Spinal cord (tissue), 10 donors: ENCODE data around the gene TRAPPC5. TPM values are rescaled to one million over a fixed set of nuclear protein-coding genes. Genes with fewer than 3 reads are reported as not detected.

Source experiments
- DNase-seq, 6 donors: peaks; one replicate each; pipeline versions ENCODE4 v3.0.0 to v3.0.0-alpha.2; 2013 to 2015; ENCODE audit warnings: low spot score in 6 of 6, low read depth in 4 of 6
- H3K27ac ChIP-seq: one replicate; pipeline ENCODE4 v1.5.1; 2013; ENCODE audit warnings: low read depth, low read length, control low read depth
- H3K27me3 ChIP-seq: one replicate; pipeline ENCODE4 v1.6.1; 2013; ENCODE audit warnings: low read length; ENCODE audit not compliant: control insufficient read depth, insufficient read depth
- H3K36me3 ChIP-seq: one replicate; pipeline ENCODE4 v1.6.1; 2013; ENCODE audit warnings: low read length; ENCODE audit not compliant: control insufficient read depth, insufficient read depth
- H3K4me1 ChIP-seq: one replicate; pipeline ENCODE4 v1.6.1; 2013; ENCODE audit warnings: low read length; ENCODE audit not compliant: control insufficient read depth, insufficient read depth
- H3K4me3 ChIP-seq: one replicate; pipeline ENCODE4 v1.5.1; 2013; ENCODE audit warnings: low read depth, low read length, control low read depth
- H3K9me3 ChIP-seq: one replicate; pipeline ENCODE4 v1.6.1; 2013; ENCODE audit warnings: low read length; ENCODE audit not compliant: control insufficient read depth, insufficient read depth
- WGBS: methylation state at CpG from one replicate; pipeline ENCODE4 v1.1.5; 2013; ENCODE audit warnings: missing lambda C conversion rate; ENCODE audit not compliant: insufficient coverage; 5-methylcytosine and 5-hydroxymethylcytosine counted together
- polyA plus RNA-seq, 2 donors: library from polyadenylated mRNA; unstranded; fragments of 120-200 nt; gene quantifications; one replicate each; pipeline ENCODE4 v1.2.1, GENCODE V29; 2013; ENCODE audit not compliant: insufficient read length in 2 of 2
- total RNA-seq, 2 donors: library from RNA; depleted of rRNA in 1 of 2; stranded (reverse); fragments of 120-200 nt in 1 of 2; fragments of >200 nt in 1 of 2; gene quantifications; one replicate each; pipeline versions ENCODE4 v1.2.3 to v1.2.4, GENCODE V29; 2013 to 2014
- donor health status: healthy.

Gene TRAPPC5
- total and polyA plus RNA-seq, 4 donors, result 24.5 to 165 (median 97.1) TPM

- no peak for DNase-seq
- peaks cover under 1% of the 10 kb centered on the region for H3K27me3 ChIP-seq
- H3K27ac ChIP-seq, result no peak overlapping the region
- no peaks in the 10 kb centered on the region for H3K4me1 ChIP-seq
- H3K4me3 ChIP-seq, result no peak overlapping the region
- 53% methylated on average over 19 of the region's 20 CpGs for WGBS
- H3K36me3 ChIP-seq, result peaks cover 8% of the 10 kb centered on the region
- H3K9me3 ChIP-seq, result no peaks in the 10 kb centered on the region
Observed at GRCh38 chr19:7645656-7646425, 34.8 kb upstream of the TRAPPC5 start.

GRCh38 chr19:7646426-7646700 is 34.3 kb upstream of the TRAPPC5 start:
- Histone ChIP-seq H3K4me3 (no peak overlapping the region), H3K27ac (no peak overlapping the region), H3K9me3 (no peaks in the 10 kb centered on the region), H3K27me3 (peaks cover 4% of the 10 kb centered on the region), H3K36me3 (peaks cover 8% of the 10 kb centered on the region), H3K4me1 (no peaks in the 10 kb centered on the region)
- 83% methylated on average over 8 of the region's 8 CpGs for WGBS
- DNase-seq, result no peak

- Histone ChIP-seq H3K27me3 (peaks cover 5% of the 10 kb centered on the region), H3K9me3 (no peaks in the 10 kb centered on the region), H3K27ac (no peak overlapping the region), H3K4me3 (no peak overlapping the region), H3K36me3 (peaks cover 8% of the 10 kb centered on the region), H3K4me1 (peaks cover under 1% of the 10 kb centered on the region)
- 93% methylated on average over 26 of the region's 26 CpGs for WGBS
- DNase-seq, result no peak
Observed at GRCh38 chr19:7647156-7647555, 33.5 kb upstream of the TRAPPC5 start.

GRCh38 chr19:7648265-7649014 is 32.2 kb upstream of the TRAPPC5 start:
- Histone ChIP-seq H3K27ac (no peak overlapping the region), H3K4me1 (peaks cover 5% of the 10 kb centered on the region), H3K9me3 (no peaks in the 10 kb centered on the region), H3K36me3 (peaks cover 5% of the 10 kb centered on the region), H3K27me3 (peaks cover 5% of the 10 kb centered on the region), H3K4me3 (no peak overlapping the region)
- WGBS, result 87% methylated on average over 14 of the region's 15 CpGs
- no peak for DNase-seq

GRCh38 chr19:7650148-7650547 is 30.5 kb upstream of the TRAPPC5 start:
- Histone ChIP-seq H3K36me3 (peaks cover 5% of the 10 kb centered on the region), H3K27me3 (peaks cover 5% of the 10 kb centered on the region), H3K4me1 (peaks cover 5% of the 10 kb centered on the region), H3K27ac (no peak overlapping the region), H3K4me3 (no peak overlapping the region), H3K9me3 (no peaks in the 10 kb centered on the region)
- 44% methylated on average over 2 of the region's 2 CpGs for WGBS
- no peak for DNase-seq

- H3K27ac ChIP-seq, result no peak overlapping the region
- WGBS, result 2% methylated on average over 24 of the region's 28 CpGs
- no peaks in the 10 kb centered on the region for H3K9me3 ChIP-seq
- H3K36me3 ChIP-seq, result peaks cover 2% of the 10 kb centered on the region
- no peak overlapping the region for H3K4me3 ChIP-seq
- peak; percentile 28 to 90 (median 66) for DNase-seq
- peaks cover 5% of the 10 kb centered on the region for H3K27me3 ChIP-seq
- H3K4me1 ChIP-seq, result peaks cover 5% of the 10 kb centered on the region
Observed at GRCh38 chr19:7652061-7652641, 28.5 kb upstream of the TRAPPC5 start.

- Histone ChIP-seq H3K9me3 (no peaks in the 10 kb centered on the region), H3K4me3 (no peak overlapping the region), H3K36me3 (no peaks in the 10 kb centered on the region), H3K4me1 (peaks cover 8% of the 10 kb centered on the region), H3K27me3 (peaks cover 5% of the 10 kb centered on the region), H3K27ac (no peak overlapping the region)
- WGBS, result 73% methylated on average over 3 of the region's 8 CpGs
- no peak for DNase-seq
Observed at GRCh38 chr19:7654401-7654800, 26.2 kb upstream of the TRAPPC5 start.

- H3K27me3 ChIP-seq, result peaks cover 5% of the 10 kb centered on the region
- H3K4me3 ChIP-seq, result no peak overlapping the region
- peaks cover 8% of the 10 kb centered on the region for H3K4me1 ChIP-seq
- no peak for DNase-seq
- no peaks in the 10 kb centered on the region for H3K36me3 ChIP-seq
- H3K9me3 ChIP-seq, result no peaks in the 10 kb centered on the region
- H3K27ac ChIP-seq, result no peak overlapping the region
- 67% methylated on average over 8 of the region's 8 CpGs for WGBS
Observed at GRCh38 chr19:7655581-7655980, 25.1 kb upstream of the TRAPPC5 start.

- WGBS, result 59% methylated on average over 8 of the region's 14 CpGs
Observed at GRCh38 chr19:7657131-7657751, 23.4 kb upstream of the TRAPPC5 start.

More at GRCh38 chr19:7657131-7657751, 23.4 kb upstream of the TRAPPC5 start:
- no peaks in the 10 kb centered on the region for H3K27me3 ChIP-seq
- H3K4me1 ChIP-seq, result peaks cover 6% of the 10 kb centered on the region
- no peak for DNase-seq
- no peaks in the 10 kb centered on the region for H3K36me3 ChIP-seq
- H3K27ac ChIP-seq, result no peak overlapping the region
- H3K4me3 ChIP-seq, result no peak overlapping the region
- no peaks in the 10 kb centered on the region for H3K9me3 ChIP-seq
